K562 (cell line): Measurements from ENCODE around the gene FXYD3. TPM values are rescaled to one million over a fixed set of nuclear protein-coding genes. Genes with fewer than 3 reads are reported as not detected.

Experiments
- BCOR ChIP-seq: fragments of 450-650 bp; IDR thresholded peaks from 2 replicates; pipeline ENCODE4 v1.6.1; 2016
- CBFA2T2 ChIP-seq: fragments of 450-650 bp; conservative IDR thresholded peaks from 2 replicates; pipeline ENCODE4 v1.6.1; 2017; ENCODE audit warnings: mild to moderate bottlenecking
- CBFA2T3 ChIP-seq: fragments of 450-650 bp; IDR thresholded peaks from 2 replicates; pipeline ENCODE4 v1.6.1; 2017
- CCAR2 ChIP-seq: fragments of 200-400 bp; formaldehyde crosslinking; IDR thresholded peaks from 2 replicates; pipeline ENCODE4 v1.6.1; 2017; ENCODE audit warnings: mild to moderate bottlenecking, low read depth, low read length
- ELF1 ChIP-seq: fragments of 200-800 bp; sonication (Bioruptor generic); IDR thresholded peaks from 2 replicates; pipeline ENCODE4 v1.6.1; 2016; ENCODE audit warnings: missing genetic modification characterization, missing compliant biosample characterization
- HINFP ChIP-seq: fragments of 450-650 bp; conservative IDR thresholded peaks from 2 replicates; pipeline ENCODE4 v1.6.1; 2016; ENCODE audit warnings: missing genetic modification characterization, low read depth, mild to moderate bottlenecking, control low read depth, missing compliant biosample characterization
- ILK ChIP-seq: fragments of 450-650 bp; IDR thresholded peaks from 2 replicates; pipeline ENCODE4 v1.6.1; 2016; ENCODE audit warnings: missing genetic modification characterization, low read depth, mild to moderate bottlenecking, missing compliant biosample characterization, moderate library complexity, borderline replicate concordance
- NFE2L1 ChIP-seq: fragments of 450-650 bp; IDR thresholded peaks from 2 replicates; pipeline ENCODE4 v1.6.1; 2016; ENCODE audit warnings: missing genetic modification characterization, low read depth, mild to moderate bottlenecking, missing compliant biosample characterization, moderate library complexity, borderline replicate concordance
- NR2C1 ChIP-seq, 2 experiments: fragments of 450-650 bp; IDR thresholded peaks; 2 replicates each; pipeline ENCODE4 v1.6.1; 2017; ENCODE audit warnings: mild to moderate bottlenecking in 2 of 2, antibody characterized with exemption in 1 of 2, inconsistent platforms in 1 of 2, missing compliant biosample characterization in 1 of 2, missing genetic modification characterization in 1 of 2
- OTX1 ChIP-seq: fragments of 450-650 bp; formaldehyde crosslinking; IDR thresholded peaks from 2 replicates; pipeline ENCODE4 v1.4.0; 2022; ENCODE audit warnings: mild to moderate bottlenecking
- RCOR1 ChIP-seq, 2 experiments: IDR thresholded peaks; 2 replicates each; pipeline ENCODE4 v1.6.1; 2012; ENCODE audit warnings: low read depth in 2 of 2, low read length in 2 of 2, borderline replicate concordance in 1 of 2, improper control_type of control experiment in 1 of 2
- SNAPC5 ChIP-seq: fragments of 250-450 bp; sonication (Bioruptor Pico); IDR thresholded peaks from 2 replicates; pipeline ENCODE4 v1.8.0; 2021; ENCODE audit warnings: moderate library complexity, mild to moderate bottlenecking, inconsistent platforms
- ZNF124 ChIP-seq: sonication (generic); formaldehyde crosslinking; IDR thresholded peaks from 2 replicates; pipeline ENCODE4 v1.8.1; 2022; ENCODE audit warnings: missing genetic modification reagents
- ZNF197 ChIP-seq: fragments of 200-800 bp; sonication (Bioruptor generic); IDR thresholded peaks from 2 replicates; pipeline ENCODE4 v1.6.1; 2016; ENCODE audit warnings: low read depth, missing genetic modification characterization, missing compliant biosample characterization
- ZNF551 ChIP-seq: fragments of 250-450 bp; sonication (Bioruptor Pico); IDR thresholded peaks from 2 replicates; pipeline ENCODE4 v1.5.0; 2021; ENCODE audit warnings: mild to moderate bottlenecking, moderate library complexity
- ZNF589 ChIP-seq: fragments of 200-800 bp; sonication (Bioruptor generic); IDR thresholded peaks from 2 replicates; pipeline ENCODE4 v1.6.1; 2016; ENCODE audit warnings: low read depth, missing genetic modification characterization, missing compliant biosample characterization
- ZNF785 ChIP-seq: fragments of 250-450 bp; sonication (Bioruptor Pico); IDR thresholded peaks from 2 replicates; pipeline ENCODE4 v1.4.0; 2020; ENCODE audit warnings: mild to moderate bottlenecking
- polyA plus RNA-seq, 8 experiments: library from polyadenylated mRNA; depleted of rRNA in 4 of 8; stranded (reverse) in 5 of 8; unstranded in 3 of 8; fragments of >200 nt; fragmentation: Nextera tagmentation in 2 of 8; fragmentation: Illumina TruSeq in 1 of 8; extraction: Ambion mirVana in 2 of 8; extraction: Trizol in 1 of 8; gene quantifications; 2 replicates each; pipeline versions ENCODE4 v1.2.1 to v1.2.3, GENCODE V29; 2011 to 2014; ENCODE audit warnings: inconsistent platforms in 1 of 8, missing spikeins in 1 of 8
- total RNA-seq, 7 experiments: library from RNA; depleted of rRNA in 6 of 7; stranded (reverse); fragments of >200 nt in 6 of 7; fragmentation: Illumina TruSeq in 2 of 7; extraction: Trizol in 2 of 7; gene quantifications; 2 replicates each; pipeline versions ENCODE4 v1.2.1 to v1.2.3, GENCODE V29; 2011 to 2021; ENCODE audit warnings: low replicate concordance in 1 of 7
- TF ChIP-seq, protein P1 (sequence below): fragments of 200-400 bp; formaldehyde crosslinking; IDR thresholded peaks from 2 replicates; pipeline ENCODE4 v1.6.1; 2017; ENCODE audit warnings: mild to moderate bottlenecking, low read depth, low read length, moderate library complexity
- TF ChIP-seq, protein P2 (sequence below), 2 experiments: fragments of 450-650 bp in 1 of 2; IDR thresholded peaks; 2 replicates each; pipeline ENCODE4 v1.6.1; 2011 to 2017; ENCODE audit warnings: low read depth in 2 of 2, antibody characterized with exemption in 1 of 2, borderline replicate concordance in 1 of 2, low read length in 1 of 2, mild to moderate bottlenecking in 1 of 2, mixed read lengths in 1 of 2; ENCODE audit not compliant: control insufficient read depth in 1 of 2

The FXYD3 gene
- total and polyA plus RNA-seq, 9 of the 15 experiments (the other 6 are each of a cell fraction or from before 2014, with no cell fraction given): 0.24 TPM; not detected in 8

DNA sequence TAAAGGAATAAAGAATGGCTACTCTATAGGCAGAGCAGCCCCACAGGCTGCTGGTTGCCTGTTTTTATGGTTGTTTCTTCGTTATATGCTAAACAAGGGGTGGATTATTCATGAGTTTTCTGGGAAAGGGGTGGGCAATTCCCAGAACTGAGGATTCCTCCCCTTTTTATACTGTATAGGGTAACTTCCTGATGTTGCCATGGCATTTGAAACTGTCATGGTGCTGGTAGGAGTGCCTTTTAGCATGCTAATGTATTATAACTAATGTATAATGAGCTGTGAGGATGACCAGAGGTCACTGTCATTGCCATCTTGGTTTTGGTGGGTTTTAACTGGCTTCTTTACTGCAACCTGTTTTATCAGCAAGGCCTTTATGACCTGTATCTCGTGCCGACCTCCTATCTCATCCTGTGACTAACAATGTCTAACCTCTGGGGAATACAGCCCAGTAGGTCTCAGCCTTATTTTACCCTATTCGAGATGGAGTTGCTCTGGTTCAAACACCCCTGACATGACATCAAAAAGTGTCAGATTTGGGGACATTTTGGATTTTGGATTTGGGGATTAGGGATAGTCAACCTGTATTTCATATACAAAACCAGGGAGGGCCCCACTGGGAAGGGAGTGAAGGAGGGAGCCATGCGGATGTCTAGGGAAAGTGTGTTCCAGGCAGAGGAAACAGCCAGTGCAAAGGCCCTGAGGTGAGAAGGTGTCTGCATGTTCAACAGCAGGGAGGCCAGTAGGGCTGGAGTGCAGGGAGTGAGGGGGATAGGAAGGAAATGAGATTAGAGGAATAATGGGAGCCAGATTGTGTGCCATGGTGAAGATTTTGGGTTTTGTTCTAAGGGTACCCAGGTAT is 49.8 kb downstream of the FXYD3 start (continued):
- TF ChIP-seq HINFP (tag) (peak; percentile 88), OTX1 (CRISPR knock-in tag) (peak; percentile 79; the same call in 1 of the 2 replicates), BCOR (peak; percentile 90), NR2C1 (IDR thresholded peaks at IDR 0.05) (no peak), NR2C1 (tag; IDR thresholded peaks at IDR 0.05) (peak; percentile 86), SNAPC5 (CRISPR knock-in tag) (0 out of 2 replicates have a peak, but pooled peaks have one; percentile 40), ZNF589 (no peak; the same call in 1 of the 2 replicates), RCOR1 (IDR thresholded peaks at IDR 0.05; ENCODE audit: borderline replicate concordance in 1 of 2, low read depth in 2 of 2, low read length in 2 of 2) (0 out of 4 replicates have a peak, but pooled peaks of 1 of the 2 experiments have one; percentile 2), ZNF551 (CRISPR knock-in tag) (peak; percentile 75; the same call in 1 of the 2 replicates), ILK (tag) (peak; percentile 82; the same call in 1 of the 2 replicates), CCAR2 (no peak), ZNF124 (no peak), NFE2L1 (tag) (peak; percentile 53), ELF1 (tag) (no peak), CBFA2T2 (0 out of 2 replicates have a peak, but pooled peaks have one; percentile 9), ZNF785 (CRISPR knock-in tag) (peak; percentile 62; the same call in 1 of the 2 replicates), CBFA2T3 (0 out of 2 replicates have a peak, but pooled peaks have one; percentile 29), ZNF197 (CRISPR knock-in tag) (peak; percentile 23; the same call in 1 of the 2 replicates)
- TF ChIP-seq, protein P1, sequence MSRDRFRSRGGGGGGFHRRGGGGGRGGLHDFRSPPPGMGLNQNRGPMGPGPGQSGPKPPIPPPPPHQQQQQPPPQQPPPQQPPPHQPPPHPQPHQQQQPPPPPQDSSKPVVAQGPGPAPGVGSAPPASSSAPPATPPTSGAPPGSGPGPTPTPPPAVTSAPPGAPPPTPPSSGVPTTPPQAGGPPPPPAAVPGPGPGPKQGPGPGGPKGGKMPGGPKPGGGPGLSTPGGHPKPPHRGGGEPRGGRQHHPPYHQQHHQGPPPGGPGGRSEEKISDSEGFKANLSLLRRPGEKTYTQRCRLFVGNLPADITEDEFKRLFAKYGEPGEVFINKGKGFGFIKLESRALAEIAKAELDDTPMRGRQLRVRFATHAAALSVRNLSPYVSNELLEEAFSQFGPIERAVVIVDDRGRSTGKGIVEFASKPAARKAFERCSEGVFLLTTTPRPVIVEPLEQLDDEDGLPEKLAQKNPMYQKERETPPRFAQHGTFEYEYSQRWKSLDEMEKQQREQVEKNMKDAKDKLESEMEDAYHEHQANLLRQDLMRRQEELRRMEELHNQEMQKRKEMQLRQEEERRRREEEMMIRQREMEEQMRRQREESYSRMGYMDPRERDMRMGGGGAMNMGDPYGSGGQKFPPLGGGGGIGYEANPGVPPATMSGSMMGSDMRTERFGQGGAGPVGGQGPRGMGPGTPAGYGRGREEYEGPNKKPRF: no peak
- TF ChIP-seq, protein P2, sequence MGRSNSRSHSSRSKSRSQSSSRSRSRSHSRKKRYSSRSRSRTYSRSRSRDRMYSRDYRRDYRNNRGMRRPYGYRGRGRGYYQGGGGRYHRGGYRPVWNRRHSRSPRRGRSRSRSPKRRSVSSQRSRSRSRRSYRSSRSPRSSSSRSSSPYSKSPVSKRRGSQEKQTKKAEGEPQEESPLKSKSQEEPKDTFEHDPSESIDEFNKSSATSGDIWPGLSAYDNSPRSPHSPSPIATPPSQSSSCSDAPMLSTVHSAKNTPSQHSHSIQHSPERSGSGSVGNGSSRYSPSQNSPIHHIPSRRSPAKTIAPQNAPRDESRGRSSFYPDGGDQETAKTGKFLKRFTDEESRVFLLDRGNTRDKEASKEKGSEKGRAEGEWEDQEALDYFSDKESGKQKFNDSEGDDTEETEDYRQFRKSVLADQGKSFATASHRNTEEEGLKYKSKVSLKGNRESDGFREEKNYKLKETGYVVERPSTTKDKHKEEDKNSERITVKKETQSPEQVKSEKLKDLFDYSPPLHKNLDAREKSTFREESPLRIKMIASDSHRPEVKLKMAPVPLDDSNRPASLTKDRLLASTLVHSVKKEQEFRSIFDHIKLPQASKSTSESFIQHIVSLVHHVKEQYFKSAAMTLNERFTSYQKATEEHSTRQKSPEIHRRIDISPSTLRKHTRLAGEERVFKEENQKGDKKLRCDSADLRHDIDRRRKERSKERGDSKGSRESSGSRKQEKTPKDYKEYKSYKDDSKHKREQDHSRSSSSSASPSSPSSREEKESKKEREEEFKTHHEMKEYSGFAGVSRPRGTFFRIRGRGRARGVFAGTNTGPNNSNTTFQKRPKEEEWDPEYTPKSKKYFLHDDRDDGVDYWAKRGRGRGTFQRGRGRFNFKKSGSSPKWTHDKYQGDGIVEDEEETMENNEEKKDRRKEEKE (IDR thresholded peaks at IDR 0.05; ENCODE audit: borderline replicate concordance in 1 of 2, control insufficient read depth in 1 of 2, low read depth in 2 of 2, low read length in 1 of 2): no peak
